ENCODE measurements around the gene OPCML. TPM values are rescaled to one million over a fixed set of nuclear protein-coding genes. Genes with fewer than 3 reads are reported as not detected.

The OPCML gene
- total and polyA plus RNA-seq, 4 donors: under 0.01 to 0.01 TPM; not detected in 2

GRCh38 chr11:133216813-133217212 lies 315.5 kb downstream of the OPCML start:
- peaks cover 0 to 2% (median 0%) of the 10 kb centered on the region in 4 donors for H3K36me3 ChIP-seq (ENCODE audit: control insufficient read depth in 4 of 4, insufficient read depth in 3 of 4, low read depth in 1 of 4, low read length in 3 of 4)
- TF ChIP-seq HNF4A (conservative IDR thresholded peaks at IDR 0.05) (no peak), YY1 (IDR thresholded peaks at IDR 0.05) (no peak), NR2F2 (IDR thresholded peaks at IDR 0.05) (no peak), RXRA (IDR thresholded peaks at IDR 0.05) (no peak), TAF1 (conservative IDR thresholded peaks at IDR 0.05) (no peak), HNF4G (IDR thresholded peaks at IDR 0.05) (no peak), MAX (IDR thresholded peaks at IDR 0.05) (no peak), FOXA1 (IDR thresholded peaks at IDR 0.05) (no peak), RAD21 (IDR thresholded peaks at IDR 0.05) (no peak), GABPA (IDR thresholded peaks at IDR 0.05 in 1 of 2, conservative IDR thresholded peaks at IDR 0.05 in 1 of 2) (no peak), CTCF (IDR thresholded peaks at IDR 0.05; ENCODE audit: low read depth, low read length, missing input control) (no peak), EGR1 (IDR thresholded peaks at IDR 0.05; ENCODE audit: low read depth in 2 of 2) (no peak), SP1 (IDR thresholded peaks at IDR 0.05) (no peak), ATF3 (IDR thresholded peaks at IDR 0.05) (no peak), FOXA2 (IDR thresholded peaks at IDR 0.05) (no peak)
- TF ChIP-seq, protein P1, sequence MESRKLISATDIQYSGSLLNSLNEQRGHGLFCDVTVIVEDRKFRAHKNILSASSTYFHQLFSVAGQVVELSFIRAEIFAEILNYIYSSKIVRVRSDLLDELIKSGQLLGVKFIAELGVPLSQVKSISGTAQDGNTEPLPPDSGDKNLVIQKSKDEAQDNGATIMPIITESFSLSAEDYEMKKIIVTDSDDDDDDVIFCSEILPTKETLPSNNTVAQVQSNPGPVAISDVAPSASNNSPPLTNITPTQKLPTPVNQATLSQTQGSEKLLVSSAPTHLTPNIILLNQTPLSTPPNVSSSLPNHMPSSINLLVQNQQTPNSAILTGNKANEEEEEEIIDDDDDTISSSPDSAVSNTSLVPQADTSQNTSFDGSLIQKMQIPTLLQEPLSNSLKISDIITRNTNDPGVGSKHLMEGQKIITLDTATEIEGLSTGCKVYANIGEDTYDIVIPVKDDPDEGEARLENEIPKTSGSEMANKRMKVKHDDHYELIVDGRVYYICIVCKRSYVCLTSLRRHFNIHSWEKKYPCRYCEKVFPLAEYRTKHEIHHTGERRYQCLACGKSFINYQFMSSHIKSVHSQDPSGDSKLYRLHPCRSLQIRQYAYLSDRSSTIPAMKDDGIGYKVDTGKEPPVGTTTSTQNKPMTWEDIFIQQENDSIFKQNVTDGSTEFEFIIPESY (IDR thresholded peaks at IDR 0.05): no peak
- H3K27ac ChIP-seq (ENCODE audit: low read depth in 1 of 2, low read length in 2 of 2): no peak overlapping the region
- H3K9me3 ChIP-seq (ENCODE audit: control insufficient read depth in 4 of 4, low read length in 3 of 4): no peaks in the 10 kb centered on the region
- no peak for DNase-seq (ENCODE audit: low spot score)
- H3K4me1 ChIP-seq (ENCODE audit: control insufficient read depth in 4 of 4, insufficient read depth in 4 of 4, low read length in 3 of 4): no peaks in the 10 kb centered on the region
- H3K4me3 ChIP-seq (ENCODE audit: low read depth in 1 of 3, low read length in 3 of 3): no peak overlapping the region
- no peak overlapping the region for H3K9ac ChIP-seq (ENCODE audit: low read depth in 1 of 2, low read length in 2 of 2)
- peaks cover 0 to 3% (median 0%) of the 10 kb centered on the region in 4 donors for H3K27me3 ChIP-seq (ENCODE audit: control insufficient read depth in 4 of 4, insufficient read depth in 4 of 4, low read length in 3 of 4)

- H3K4me1 ChIP-seq (ENCODE audit: control insufficient read depth in 4 of 4, insufficient read depth in 4 of 4, low read length in 3 of 4): no peaks in the 10 kb centered on the region
- H3K27ac ChIP-seq (ENCODE audit: low read depth in 1 of 2, low read length in 2 of 2): no peak overlapping the region
- H3K9ac ChIP-seq (ENCODE audit: low read depth in 1 of 2, low read length in 2 of 2): no peak overlapping the region
- 65% methylated on average over 10 of the region's 10 CpGs for WGBS
- TF ChIP-seq RAD21 (IDR thresholded peaks at IDR 0.05) (no peak), EGR1 (IDR thresholded peaks at IDR 0.05; ENCODE audit: low read depth in 2 of 2) (no peak), YY1 (IDR thresholded peaks at IDR 0.05) (no peak), FOXA1 (IDR thresholded peaks at IDR 0.05) (no peak), HNF4A (conservative IDR thresholded peaks at IDR 0.05) (no peak), SP1 (IDR thresholded peaks at IDR 0.05) (no peak), CTCF (IDR thresholded peaks at IDR 0.05; ENCODE audit: low read depth, low read length, missing input control) (no peak), FOXA2 (IDR thresholded peaks at IDR 0.05) (no peak)
- TF ChIP-seq, protein P1 (IDR thresholded peaks at IDR 0.05): no peak
- H3K4me3 ChIP-seq (ENCODE audit: low read depth in 1 of 3, low read length in 3 of 3): no peak overlapping the region
- no peaks in the 10 kb centered on the region for H3K36me3 ChIP-seq (ENCODE audit: control insufficient read depth in 4 of 4, insufficient read depth in 3 of 4, low read depth in 1 of 4, low read length in 3 of 4)
- H3K9me3 ChIP-seq (ENCODE audit: control insufficient read depth in 4 of 4, low read length in 3 of 4): no peaks in the 10 kb centered on the region
- peaks cover 0 to 3% (median 0%) of the 10 kb centered on the region in 4 donors for H3K27me3 ChIP-seq (ENCODE audit: control insufficient read depth in 4 of 4, insufficient read depth in 4 of 4, low read length in 3 of 4)
- DNase-seq (ENCODE audit: low spot score): no peak
These were observed 316.6 kb downstream of the OPCML start for GRCh38 chr11:133215596-133216230.
